MG63 (cell line): ENCODE data around the gene DNAJC5G. TPM values are rescaled to one million over a fixed set of nuclear protein-coding genes. Genes with fewer than 3 reads are reported as not detected.

Source experiments
- DNase-seq: peaks from one replicate; pipeline ENCODE4 v3.0.0-alpha.2; 2020
- H3K27me3 ChIP-seq: fragments of 250-450 bp; sonication (Bioruptor Pico); 2 replicates; pipeline ENCODE4 v1.5.1; 2020; ENCODE audit warnings: mild to moderate bottlenecking, moderate library complexity
- H3K36me3 ChIP-seq: fragments of 250-450 bp; sonication (Bioruptor Pico); 2 replicates; pipeline ENCODE4 v1.5.1; 2020; ENCODE audit warnings: mild to moderate bottlenecking, moderate library complexity
- H3K4me3 ChIP-seq: fragments of 250-450 bp; sonication (Bioruptor Pico); 2 replicates; pipeline ENCODE4 v1.5.1; 2020; ENCODE audit warnings: mild to moderate bottlenecking, moderate library complexity
- H3K9me3 ChIP-seq: fragments of 250-450 bp; sonication (Bioruptor Pico); 2 replicates; pipeline ENCODE4 v1.5.1; 2020; ENCODE audit warnings: mild to moderate bottlenecking, moderate library complexity
- total RNA-seq: library from RNA; depleted of rRNA; stranded (reverse); fragments of >200 nt; shearing (Covaris generic); gene quantifications from 2 replicates; pipeline ENCODE4 v1.2.3, GENCODE V29; 2014; ENCODE audit warnings: low replicate concordance

Gene DNAJC5G
- total RNA-seq, 1 experiment from 2014 or later = not detected

GRCh38 chr2:27249159-27249890, 25.9 kb upstream of the DNAJC5G start:
- H3K9me3 ChIP-seq = no peaks in the 10 kb centered on the region
- peaks cover 1% of the 10 kb centered on the region for H3K36me3 ChIP-seq
- DNase-seq = no peak
- no peaks in the 10 kb centered on the region for H3K27me3 ChIP-seq
- H3K4me3 ChIP-seq = no peak overlapping the region

GRCh38 chr2:27249891-27250651, 25.2 kb upstream of the DNAJC5G start:
- Histone ChIP-seq H3K36me3 (no peaks in the 10 kb centered on the region), H3K4me3 (no peak overlapping the region), H3K9me3 (no peaks in the 10 kb centered on the region), H3K27me3 (no peaks in the 10 kb centered on the region)
- DNase-seq = no peak

GRCh38 chr2:27250652-27251379, 24.4 kb upstream of the DNAJC5G start:
- DNase-seq = no peak
- H3K9me3 ChIP-seq = no peaks in the 10 kb centered on the region
- H3K36me3 ChIP-seq = no peaks in the 10 kb centered on the region

GRCh38 chr2:27251766-27252165, 23.5 kb upstream of the DNAJC5G start:
- H3K4me3 ChIP-seq = no peak overlapping the region

More at GRCh38 chr2:27250652-27251379, 24.4 kb upstream of the DNAJC5G start:
- H3K27me3 ChIP-seq = no peaks in the 10 kb centered on the region
- H3K4me3 ChIP-seq = no peak overlapping the region

GRCh38 chr2:27255187-27255586, 20.0 kb upstream of the DNAJC5G start:
- no peak for DNase-seq
- no peaks in the 10 kb centered on the region for H3K9me3 ChIP-seq

More at GRCh38 chr2:27251766-27252165, 23.5 kb upstream of the DNAJC5G start:
- no peak for DNase-seq
- Histone ChIP-seq H3K27me3 (no peaks in the 10 kb centered on the region), H3K36me3 (no peaks in the 10 kb centered on the region), H3K9me3 (no peaks in the 10 kb centered on the region)

GRCh38 chr2:27255660-27256059, 19.6 kb upstream of the DNAJC5G start:
- DNase-seq = no peak
- no peaks in the 10 kb centered on the region for H3K36me3 ChIP-seq
- no peak overlapping the region for H3K4me3 ChIP-seq
- H3K27me3 ChIP-seq = no peaks in the 10 kb centered on the region
- H3K9me3 ChIP-seq = no peaks in the 10 kb centered on the region

More at GRCh38 chr2:27255187-27255586, 20.0 kb upstream of the DNAJC5G start:
- Histone ChIP-seq H3K27me3 (no peaks in the 10 kb centered on the region), H3K4me3 (no peak overlapping the region), H3K36me3 (no peaks in the 10 kb centered on the region)

- DNase-seq = no peak
- Histone ChIP-seq H3K27me3 (peaks cover 10% of the 10 kb centered on the region), H3K4me3 (no peak overlapping the region), H3K9me3 (no peaks in the 10 kb centered on the region), H3K36me3 (no peaks in the 10 kb centered on the region)
Observed at GRCh38 chr2:27256855-27257454, 18.3 kb upstream of the DNAJC5G start.

GRCh38 chr2:27258051-27258450, 17.2 kb upstream of the DNAJC5G start:
- no peak for DNase-seq
- no peaks in the 10 kb centered on the region for H3K36me3 ChIP-seq
- no peak overlapping the region for H3K4me3 ChIP-seq
- H3K9me3 ChIP-seq = no peaks in the 10 kb centered on the region
- H3K27me3 ChIP-seq = peaks cover 18% of the 10 kb centered on the region

- no peak overlapping the region for H3K4me3 ChIP-seq
- no peak for DNase-seq
- H3K9me3 ChIP-seq = no peaks in the 10 kb centered on the region
- peaks cover 45% of the 10 kb centered on the region for H3K27me3 ChIP-seq
- H3K36me3 ChIP-seq = no peaks in the 10 kb centered on the region
Observed at GRCh38 chr2:27261241-27261925, 13.8 kb upstream of the DNAJC5G start.

- Histone ChIP-seq H3K9me3 (no peaks in the 10 kb centered on the region), H3K4me3 (no peak overlapping the region), H3K36me3 (no peaks in the 10 kb centered on the region), H3K27me3 (peaks cover 45% of the 10 kb centered on the region)
- DNase-seq = no peak
Observed at GRCh38 chr2:27261926-27262298, 13.3 kb upstream of the DNAJC5G start.

- Histone ChIP-seq H3K9me3 (no peaks in the 10 kb centered on the region), H3K4me3 (peak within 1 kb of the TSS; percentile 38), H3K27me3 (peaks cover 45% of the 10 kb centered on the region), H3K36me3 (no peaks in the 10 kb centered on the region)
- DNase-seq = no peak
Observed at GRCh38 chr2:27262379-27263286, 12.6 kb upstream of the DNAJC5G start, which contains the start of gene SLC30A3. Gene SLC30A3 (minus strand): TSS chr2:27263047. CDS start chr2:27262906, 141 bp downstream.

GRCh38 chr2:27263287-27264252, 11.7 kb upstream of the DNAJC5G start:
- H3K4me3 ChIP-seq = peak overlapping the region; percentile 38; the same call in 1 of the 2 replicates
- DNase-seq = no peak
- no peaks in the 10 kb centered on the region for H3K36me3 ChIP-seq
- peaks cover 45% of the 10 kb centered on the region for H3K27me3 ChIP-seq
- no peaks in the 10 kb centered on the region for H3K9me3 ChIP-seq

- no peaks in the 10 kb centered on the region for H3K36me3 ChIP-seq
- no peak for DNase-seq
- peak overlapping the region; percentile 17; the same call in 1 of the 2 replicates for H3K4me3 ChIP-seq
- H3K9me3 ChIP-seq = no peaks in the 10 kb centered on the region
- H3K27me3 ChIP-seq = peaks cover 45% of the 10 kb centered on the region
Observed at GRCh38 chr2:27264253-27264752, 10.9 kb upstream of the DNAJC5G start.
